Activated naive CD4-positive, alpha-beta T cell treated with anti-CD3 and anti-CD28 coated beads for 36 hours (primary cell): ENCODE data around the gene PRSS35. TPM values are rescaled to one million over a fixed set of nuclear protein-coding genes. Genes with fewer than 3 reads are reported as not detected.

Experiments
- CTCF ChIA-PET: fragments of 350-600 bp; sonication (Branson Sonifier 250); formaldehyde crosslinking; loops from one replicate; lab custom pipeline; 2021; ENCODE audit warnings: antibody characterized with exemption; lab: Charles Lee
- DNase-seq: peaks from one replicate; pipeline ENCODE4 v3.0.0-alpha.2; 2020
- H3K27ac Mint-ChIP-seq: one replicate; pipeline ENCODE4 v1.8.0; 2021; ENCODE audit warnings: mild to moderate bottlenecking, mixed read lengths
- H3K27me3 Mint-ChIP-seq: one replicate; pipeline ENCODE4 v1.8.0; 2021; ENCODE audit warnings: low read depth, mixed read lengths
- H3K36me3 Mint-ChIP-seq: one replicate; pipeline ENCODE4 v1.8.0; 2021; ENCODE audit warnings: low read depth, mixed read lengths
- H3K4me1 Mint-ChIP-seq: one replicate; pipeline ENCODE4 v1.8.0; 2021; ENCODE audit warnings: low read depth, mixed read lengths
- H3K4me3 Mint-ChIP-seq: one replicate; pipeline ENCODE4 v1.8.0; 2021; ENCODE audit warnings: mild to moderate bottlenecking, moderate library complexity, mixed read lengths
- H3K9me3 Mint-ChIP-seq: one replicate; pipeline ENCODE4 v1.8.0; 2021; ENCODE audit warnings: mixed read lengths
- intact Hi-C: fragments of 100-400 bp; cut with micrococcal nuclease; formaldehyde crosslinking; loops from one replicate; pipeline ENCODE4 v1.15.1; 2023
- total RNA-seq, 2 experiments: library from RNA; stranded (reverse); gene quantifications; one replicate each; pipeline ENCODE4 v1.2.3, GENCODE V29; 2021

Gene PRSS35, protein sequence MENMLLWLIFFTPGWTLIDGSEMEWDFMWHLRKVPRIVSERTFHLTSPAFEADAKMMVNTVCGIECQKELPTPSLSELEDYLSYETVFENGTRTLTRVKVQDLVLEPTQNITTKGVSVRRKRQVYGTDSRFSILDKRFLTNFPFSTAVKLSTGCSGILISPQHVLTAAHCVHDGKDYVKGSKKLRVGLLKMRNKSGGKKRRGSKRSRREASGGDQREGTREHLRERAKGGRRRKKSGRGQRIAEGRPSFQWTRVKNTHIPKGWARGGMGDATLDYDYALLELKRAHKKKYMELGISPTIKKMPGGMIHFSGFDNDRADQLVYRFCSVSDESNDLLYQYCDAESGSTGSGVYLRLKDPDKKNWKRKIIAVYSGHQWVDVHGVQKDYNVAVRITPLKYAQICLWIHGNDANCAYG
- not detected for total RNA-seq

DNA sequence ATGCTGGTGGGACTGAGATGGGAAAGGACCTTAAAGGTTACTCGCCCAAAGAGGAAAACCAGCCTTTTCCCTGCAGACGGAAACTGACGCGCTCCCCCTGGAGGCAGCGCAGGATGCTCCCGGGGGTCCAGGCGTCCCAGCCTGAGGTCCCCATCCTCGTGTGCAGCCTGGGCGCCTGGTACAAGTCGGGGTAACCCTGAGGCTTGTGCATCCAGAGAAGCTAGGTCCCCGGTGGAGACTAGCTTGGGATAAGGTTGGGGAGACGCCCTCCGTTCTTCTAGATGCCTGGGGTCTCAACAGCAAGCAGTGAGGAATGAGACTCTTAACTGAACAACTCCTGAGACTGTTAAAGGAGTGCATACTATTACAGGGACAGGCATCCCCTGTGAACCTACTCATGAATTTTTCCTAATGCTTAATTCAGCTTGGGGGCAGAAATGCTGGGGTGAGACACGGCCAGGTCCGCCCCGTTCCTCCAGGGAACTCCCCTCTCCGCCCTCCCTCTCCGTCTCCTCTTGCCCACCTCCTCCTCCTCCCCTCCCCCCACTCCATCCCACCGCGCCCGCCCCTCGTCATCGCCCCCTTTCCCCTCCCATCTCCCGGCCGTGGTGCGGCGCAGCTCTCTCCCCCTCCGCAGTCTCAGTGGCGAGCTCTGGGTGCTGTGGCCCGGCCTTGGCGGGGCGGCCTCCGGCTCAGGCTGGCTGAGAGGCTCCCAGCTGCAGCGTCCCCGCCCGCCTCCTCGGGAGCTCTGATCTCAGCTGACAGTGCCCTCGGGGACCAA lies at the start of gene PRSS35:
Gene PRSS35, plus strand, starts transcription at position 634 of the 781 bp plus-strand sequence. CDS start 10,908 bp downstream, outside the sequence.
- no peak within 1 kb of the TSS for H3K27ac Mint-ChIP-seq
- no peaks in the 10 kb centered on the region for H3K9me3 Mint-ChIP-seq
- peaks cover 7% of the 10 kb centered on the region for H3K4me1 Mint-ChIP-seq
- peak within 1 kb of the TSS; percentile 18 for H3K4me3 Mint-ChIP-seq
- CTCF ChIA-PET, result interaction anchor here (0.9 to 6.9 kb wide), 7 partner anchors 9 to 444 kb away, joined by 3 to 130 read pairs (median 3); partner anchors contain the start of genes DOP1A and UBE3D
- peak; percentile 29 for DNase-seq
- H3K36me3 Mint-ChIP-seq, result no peaks in the 10 kb centered on the region
- intact Hi-C loops, result no loop called here
- H3K27me3 Mint-ChIP-seq, result peaks cover 39% of the 10 kb centered on the region

DNA sequence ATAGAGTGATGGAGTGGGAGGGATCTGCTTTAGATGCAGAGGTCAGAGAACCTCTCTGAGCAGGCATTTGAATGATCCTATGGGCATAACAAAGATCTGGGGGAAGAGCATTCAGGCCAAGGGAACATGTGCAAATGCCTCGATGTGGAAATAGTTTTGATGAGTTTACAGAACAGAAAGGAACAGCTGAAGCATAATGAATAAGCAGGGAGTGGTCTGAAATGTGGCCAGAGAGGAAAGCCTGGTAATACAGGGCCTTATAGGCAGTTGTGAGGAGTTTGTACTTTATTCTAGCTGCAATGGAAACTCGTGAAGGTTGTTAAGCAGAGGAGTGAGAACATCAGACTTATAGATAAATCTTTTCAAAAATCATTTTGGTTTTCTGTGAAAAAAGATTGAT lies 48.4 kb upstream of the PRSS35 start:
- intact Hi-C loops, result no loop called here
- CTCF ChIA-PET, result no interaction called here
- no peak for DNase-seq
- H3K9me3 Mint-ChIP-seq, result no peaks in the 10 kb centered on the region
- H3K36me3 Mint-ChIP-seq, result no peaks in the 10 kb centered on the region
- no peak overlapping the region for H3K27ac Mint-ChIP-seq
- peaks cover 4% of the 10 kb centered on the region for H3K27me3 Mint-ChIP-seq
- H3K4me3 Mint-ChIP-seq, result no peak overlapping the region
- H3K4me1 Mint-ChIP-seq, result no peaks in the 10 kb centered on the region

DNA sequence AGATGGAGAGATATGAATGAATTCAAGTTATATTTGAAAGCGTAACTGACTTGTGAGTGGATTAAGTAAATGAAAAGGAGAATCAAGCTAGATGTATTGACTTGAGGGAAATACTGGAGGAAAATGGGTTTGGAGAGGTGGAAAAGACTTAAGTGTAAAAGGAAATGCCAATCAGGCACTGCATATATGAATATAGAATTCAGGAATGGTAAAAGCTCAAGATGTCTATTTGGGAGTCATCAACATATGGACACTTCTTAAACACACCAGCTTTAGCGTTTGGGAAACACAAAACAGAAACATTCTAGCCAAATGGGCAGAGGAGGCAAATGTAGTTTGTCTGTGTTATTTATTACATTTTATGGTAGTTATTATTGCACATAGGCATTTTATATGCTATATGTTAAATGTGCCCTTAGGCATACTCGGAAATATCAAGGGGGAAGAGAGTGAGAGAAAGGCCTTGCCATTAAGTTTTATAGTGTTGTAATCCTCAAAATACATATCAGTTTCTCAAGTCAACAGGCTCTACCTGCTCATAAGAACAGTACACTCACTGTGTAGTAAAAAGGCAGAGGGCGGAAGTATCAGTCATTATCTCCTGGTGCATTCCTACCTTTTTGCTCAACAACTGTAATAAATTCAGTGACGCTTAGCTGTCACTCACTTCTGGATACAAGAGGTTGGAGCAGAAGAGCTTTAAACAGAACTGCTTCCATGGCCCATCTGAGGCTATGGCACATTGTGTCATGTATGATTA lies 47.8 kb upstream of the PRSS35 start:
- no peak overlapping the region for H3K4me3 Mint-ChIP-seq
- no peak overlapping the region for H3K27ac Mint-ChIP-seq
- peaks cover 4% of the 10 kb centered on the region for H3K27me3 Mint-ChIP-seq
- DNase-seq, result no peak
- CTCF ChIA-PET, result interaction anchor here (0.6 kb wide), 1 partner anchor 11 kb away, joined by 4 read pairs; no protein-coding TSS in a partner anchor
- intact Hi-C loops, result no loop called here
- no peaks in the 10 kb centered on the region for H3K4me1 Mint-ChIP-seq
- no peaks in the 10 kb centered on the region for H3K9me3 Mint-ChIP-seq
- H3K36me3 Mint-ChIP-seq, result no peaks in the 10 kb centered on the region

- CTCF ChIA-PET, result no interaction called here
Observed at GRCh38 chr6:83466328-83466727, 46.0 kb upstream of the PRSS35 start.

DNA sequence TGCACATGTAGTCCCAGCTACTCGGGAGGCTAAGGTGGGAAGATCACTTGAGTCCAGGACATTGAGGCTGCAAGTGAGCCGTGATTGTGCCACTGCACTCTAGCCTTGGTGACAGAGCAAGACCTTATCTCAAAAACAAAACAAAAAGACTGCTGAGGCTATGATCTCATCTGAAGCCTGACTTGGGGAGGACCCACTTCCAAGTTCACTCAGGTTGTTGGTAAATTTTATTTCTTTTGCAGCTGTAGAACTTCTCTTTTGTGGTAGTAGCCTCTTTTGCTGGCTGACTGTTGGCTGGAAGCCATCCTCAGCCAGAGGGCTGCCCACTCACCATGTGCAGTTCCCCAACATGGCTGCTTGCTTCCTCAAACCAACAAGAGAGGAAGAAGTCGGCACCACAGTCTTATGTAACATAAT lies 44.7 kb upstream of the PRSS35 start:
- Mint-ChIP-seq H3K9me3 (no peaks in the 10 kb centered on the region), H3K4me1 (no peaks in the 10 kb centered on the region), H3K36me3 (no peaks in the 10 kb centered on the region), H3K27me3 (peaks cover 9% of the 10 kb centered on the region), H3K4me3 (no peak overlapping the region), H3K27ac (no peak overlapping the region)
- CTCF ChIA-PET, result interaction anchor here (0.9 kb wide), 1 partner anchor 44 kb away, joined by 3 read pairs; no protein-coding TSS in a partner anchor
- no peak for DNase-seq
- intact Hi-C loops, result no loop called here

More at GRCh38 chr6:83466328-83466727, 46.0 kb upstream of the PRSS35 start:
- H3K27me3 Mint-ChIP-seq, result peaks cover 4% of the 10 kb centered on the region
- intact Hi-C loops, result no loop called here
- no peak overlapping the region for H3K27ac Mint-ChIP-seq
- no peak for DNase-seq
- no peak overlapping the region for H3K4me3 Mint-ChIP-seq
- no peaks in the 10 kb centered on the region for H3K9me3 Mint-ChIP-seq
- no peaks in the 10 kb centered on the region for H3K36me3 Mint-ChIP-seq
- H3K4me1 Mint-ChIP-seq, result no peaks in the 10 kb centered on the region

- CTCF ChIA-PET, result no interaction called here
- Mint-ChIP-seq H3K4me3 (no peak overlapping the region), H3K27me3 (peaks cover 9% of the 10 kb centered on the region), H3K4me1 (no peaks in the 10 kb centered on the region), H3K36me3 (no peaks in the 10 kb centered on the region), H3K9me3 (no peaks in the 10 kb centered on the region), H3K27ac (no peak overlapping the region)
- no peak for DNase-seq
- intact Hi-C loops, result no loop called here
Observed at GRCh38 chr6:83470001-83470400, 42.3 kb upstream of the PRSS35 start.

- no peak for DNase-seq
- intact Hi-C loops, result no loop called here
- Mint-ChIP-seq H3K27ac (no peak overlapping the region), H3K27me3 (peaks cover 9% of the 10 kb centered on the region), H3K36me3 (no peaks in the 10 kb centered on the region), H3K4me1 (no peaks in the 10 kb centered on the region), H3K9me3 (no peaks in the 10 kb centered on the region), H3K4me3 (no peak overlapping the region)
- CTCF ChIA-PET, result no interaction called here
Observed at GRCh38 chr6:83470587-83470986, 41.7 kb upstream of the PRSS35 start.

GRCh38 chr6:83472767-83473166 lies 39.6 kb upstream of the PRSS35 start:
- no peaks in the 10 kb centered on the region for H3K36me3 Mint-ChIP-seq
- H3K4me3 Mint-ChIP-seq, result no peak overlapping the region
- intact Hi-C loops, result no loop called here
- H3K4me1 Mint-ChIP-seq, result no peaks in the 10 kb centered on the region
- H3K9me3 Mint-ChIP-seq, result no peaks in the 10 kb centered on the region
- CTCF ChIA-PET, result no interaction called here
- H3K27me3 Mint-ChIP-seq, result peaks cover 9% of the 10 kb centered on the region
- no peak overlapping the region for H3K27ac Mint-ChIP-seq
- DNase-seq, result no peak

DNA sequence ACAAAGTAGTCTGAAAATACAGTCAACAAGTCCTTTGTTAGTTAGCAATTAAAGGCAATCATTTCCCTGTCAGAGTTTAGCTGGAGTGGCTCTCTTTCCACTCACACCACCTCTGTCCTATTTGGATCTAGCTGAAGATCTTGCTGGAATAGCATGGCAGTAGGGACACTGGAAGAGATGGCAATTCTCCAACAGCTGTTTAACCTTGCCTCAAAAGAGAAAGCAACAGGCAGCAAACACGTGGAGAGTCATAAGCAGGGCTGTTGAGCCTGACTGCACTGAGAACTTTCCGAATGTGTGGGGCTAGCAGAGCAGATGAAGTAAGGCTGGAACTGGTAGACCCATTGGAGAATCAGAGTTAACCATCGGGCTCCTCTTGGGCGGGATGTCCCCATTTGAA lies 38.0 kb upstream of the PRSS35 start:
- CTCF ChIA-PET, result no interaction called here
- Mint-ChIP-seq H3K36me3 (no peaks in the 10 kb centered on the region), H3K4me1 (no peaks in the 10 kb centered on the region), H3K4me3 (no peak overlapping the region), H3K9me3 (no peaks in the 10 kb centered on the region), H3K27ac (no peak overlapping the region), H3K27me3 (peaks cover 6% of the 10 kb centered on the region)
- no peak for DNase-seq
- intact Hi-C loops, result no loop called here

DNA sequence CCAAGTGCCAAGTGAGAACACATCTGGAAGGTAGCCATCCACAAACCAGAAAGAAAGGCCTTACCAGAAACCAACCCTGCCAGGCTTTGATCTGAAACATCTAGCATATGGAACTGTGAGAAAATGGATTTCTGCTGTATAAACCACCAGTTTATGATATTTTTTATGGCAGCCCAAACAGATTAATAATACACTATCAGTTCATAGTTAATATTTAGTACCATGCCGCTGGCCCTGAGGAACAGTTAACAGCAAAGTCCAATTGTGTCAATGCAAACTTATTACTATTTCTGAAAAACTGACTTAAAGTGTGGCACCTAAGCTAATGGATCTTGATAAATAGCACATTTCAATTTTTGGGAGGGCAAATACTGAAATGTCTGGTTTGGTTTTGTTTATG lies 35.4 kb upstream of the PRSS35 start:
- Mint-ChIP-seq H3K27ac (no peak overlapping the region), H3K9me3 (no peaks in the 10 kb centered on the region), H3K4me1 (no peaks in the 10 kb centered on the region), H3K4me3 (no peak overlapping the region), H3K36me3 (no peaks in the 10 kb centered on the region), H3K27me3 (peaks cover 6% of the 10 kb centered on the region)
- intact Hi-C loops, result no loop called here
- DNase-seq, result no peak
- CTCF ChIA-PET, result interaction anchor here (0.6 kb wide), 1 partner anchor 573 kb away, joined by 4 read pairs; no protein-coding TSS in a partner anchor

DNA sequence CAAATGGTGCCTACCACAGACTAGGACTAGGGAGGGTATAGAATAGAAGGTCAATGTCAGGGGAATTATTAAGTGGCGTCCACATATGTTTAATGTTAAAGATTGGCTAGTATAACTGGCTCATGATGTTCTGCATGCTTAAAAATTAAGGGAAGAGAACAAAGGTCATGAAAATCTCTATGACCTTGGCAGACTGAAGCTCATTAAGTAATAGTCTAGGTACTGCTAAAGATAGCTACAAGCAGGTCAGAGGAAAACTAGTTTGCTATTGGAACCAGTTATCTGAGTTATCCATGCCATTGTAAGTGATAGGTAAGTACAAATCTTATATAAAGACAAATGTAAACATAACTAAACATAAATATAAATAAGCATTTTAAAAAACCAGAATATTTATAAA lies 32.9 kb upstream of the PRSS35 start:
- Mint-ChIP-seq H3K9me3 (no peaks in the 10 kb centered on the region), H3K27me3 (peaks cover 2% of the 10 kb centered on the region), H3K27ac (no peak overlapping the region), H3K36me3 (no peaks in the 10 kb centered on the region), H3K4me1 (no peaks in the 10 kb centered on the region), H3K4me3 (no peak overlapping the region)
- CTCF ChIA-PET, result interaction anchor here (1.2 kb wide), 1 partner anchor 260 kb away, joined by 3 read pairs; no protein-coding TSS in a partner anchor
- DNase-seq, result no peak
- intact Hi-C loops, result no loop called here

DNA sequence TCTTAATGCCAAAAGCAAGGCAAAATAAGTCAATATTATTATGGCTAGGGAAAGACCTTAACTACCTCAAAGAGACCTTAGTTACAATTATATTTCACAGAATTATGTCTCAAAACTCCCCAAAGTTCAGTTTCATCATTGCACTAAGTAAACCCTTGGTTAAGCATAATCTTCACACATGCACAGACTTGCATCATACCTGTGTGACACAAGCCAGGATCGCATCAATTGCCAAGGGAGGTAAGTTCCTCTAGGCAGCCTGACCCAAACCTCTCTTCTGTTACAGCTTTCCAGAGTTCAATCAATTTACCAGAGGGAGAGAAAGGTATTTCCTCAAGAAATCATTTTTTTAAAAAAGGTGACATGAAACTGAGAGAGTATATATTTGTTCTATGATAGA lies 31.9 kb upstream of the PRSS35 start:
- peaks cover 2% of the 10 kb centered on the region for H3K27me3 Mint-ChIP-seq
- H3K36me3 Mint-ChIP-seq, result no peaks in the 10 kb centered on the region
- no peak overlapping the region for H3K4me3 Mint-ChIP-seq
- DNase-seq, result no peak
- no peaks in the 10 kb centered on the region for H3K9me3 Mint-ChIP-seq
- H3K4me1 Mint-ChIP-seq, result no peaks in the 10 kb centered on the region
- intact Hi-C loops, result no loop called here
- H3K27ac Mint-ChIP-seq, result no peak overlapping the region
- CTCF ChIA-PET, result no interaction called here
